ENCODE data around the gene CFAP43. TPM values are rescaled to one million over a fixed set of nuclear protein-coding genes. Genes with fewer than 3 reads are reported as not detected.

Gene CFAP43
- total and polyA plus RNA-seq, 2 of the 8 experiments (the other 6 are each of a cell fraction or from before 2014, with no cell fraction given), result 0.11 to 0.27 TPM

- TF ChIP-seq CTCF (IDR thresholded peaks at IDR 0.05; ENCODE audit: control extremely low read depth in 1 of 3, insufficient read depth in 1 of 3, low read depth in 1 of 3, low read length in 3 of 3), result no peak
Measured at GRCh38 chr10:104103956-104104355, 128.2 kb downstream of the CFAP43 start (continued).

Data from H1 (cell line).